H1 (cell line): ENCODE data around the gene ADARB2. TPM values are rescaled to one million over a fixed set of nuclear protein-coding genes. Genes with fewer than 3 reads are reported as not detected.

Experiments
- CTCF ChIA-PET: fragments of 300-600 bp; sonication (Branson Sonifier 250); formaldehyde crosslinking; loops from one replicate; lab custom pipeline; 2021; ENCODE audit not compliant: partially characterized antibody; lab: Charles Lee
- POLR2A ChIA-PET: fragments of 300-600 bp; sonication (Branson Sonifier 250); formaldehyde crosslinking; loops from one replicate; lab custom pipeline; 2021; ENCODE audit warnings: inconsistent platforms; ENCODE audit not compliant: partially characterized antibody; lab: Charles Lee
- DNase-seq, 2 experiments: peaks; one replicate each; pipeline versions ENCODE4 v3.0.0 to v3.0.0-alpha.2; 2010 to 2022; ENCODE audit warnings: low spot score in 2 of 2, low read depth in 1 of 2, mixed read lengths in 1 of 2
- FAIRE-seq: peaks from 2 replicates; lab custom pipeline; 2011; peaks lifted over from hg19 to GRCh38; lab: Jason Lieb, UNC
- H2AFZ ChIP-seq: 2 replicates; pipeline ENCODE4 v1.8.1; 2012; ENCODE audit warnings: low read length, inconsistent platforms
- H2AK5ac ChIP-seq: 2 replicates; pipeline ENCODE4 v1.6.1; 2013; ENCODE audit warnings: low read depth, low read length
- H2BK120ac ChIP-seq: replicated peaks from 2 replicates; pipeline ENCODE3; 2013; ENCODE audit warnings: low read depth, low read length, inconsistent platforms
- H2BK12ac ChIP-seq: 2 replicates; pipeline ENCODE4 v1.6.1; 2013; ENCODE audit warnings: low read depth, low read length
- H2BK15ac ChIP-seq: 2 replicates; pipeline ENCODE4 v1.6.1; 2013; ENCODE audit warnings: low read length
- H2BK20ac ChIP-seq: 2 replicates; pipeline ENCODE4 v1.6.1; 2013; ENCODE audit warnings: low read length
- H2BK5ac ChIP-seq: 2 replicates; pipeline ENCODE4 v1.6.1; 2013; ENCODE audit warnings: low read depth, low read length
- H3K14ac ChIP-seq: 2 replicates; pipeline ENCODE4 v1.6.1; 2013; ENCODE audit warnings: inconsistent platforms; ENCODE audit not compliant: insufficient read length
- H3K18ac ChIP-seq: 2 replicates; pipeline ENCODE4 v1.6.1; 2013; ENCODE audit warnings: low read length; ENCODE audit errors: extremely low read depth
- H3K23ac ChIP-seq: 2 replicates; pipeline ENCODE4 v1.6.1; 2013; ENCODE audit warnings: inconsistent platforms; ENCODE audit not compliant: insufficient read length
- H3K23me2 ChIP-seq: 2 replicates; pipeline ENCODE4 v1.6.1; 2013; ENCODE audit warnings: low read depth, low read length
- H3K27ac ChIP-seq: 2 replicates; pipeline ENCODE4 v1.6.1; 2011; ENCODE audit warnings: low read depth, low read length, inconsistent platforms
- H3K27me3 ChIP-seq, 4 experiments: replicated peaks in 1 of 4; 1 replicate in 1 of 4; 2 replicates in 3 of 4; pipeline versions ENCODE4 v1.6.1 to v1.8.1; 2011 to 2013; ENCODE audit warnings: low read length in 3 of 4, mild to moderate bottlenecking in 3 of 4, inconsistent platforms in 2 of 4, mixed read lengths in 2 of 4, moderate library complexity in 1 of 4; ENCODE audit not compliant: control insufficient read depth in 3 of 4, insufficient read depth in 3 of 4; ENCODE audit errors: extremely low read depth in 1 of 4
- H3K36me3 ChIP-seq, 4 experiments: 2 replicates each; pipeline versions ENCODE4 v1.6.1 to v1.8.1; 2011 to 2013; ENCODE audit warnings: mild to moderate bottlenecking in 4 of 4, low read length in 3 of 4, moderate library complexity in 2 of 4, control low read depth in 1 of 4, inconsistent platforms in 1 of 4; ENCODE audit not compliant: insufficient read depth in 4 of 4, control insufficient read depth in 2 of 4
- H3K4ac ChIP-seq: replicated peaks from 2 replicates; pipeline ENCODE3; 2013; ENCODE audit warnings: low read length, low read depth, mixed read lengths, inconsistent platforms; ENCODE audit not compliant: insufficient read length
- H3K4me1 ChIP-seq, 4 experiments: replicated peaks in 1 of 4; 1 replicate in 1 of 4; 2 replicates in 3 of 4; pipeline versions ENCODE4 v1.6.1 to v1.8.1; 2011 to 2013; ENCODE audit warnings: low read length in 3 of 4, inconsistent platforms in 2 of 4, mixed read lengths in 1 of 4; ENCODE audit not compliant: insufficient read depth in 4 of 4, control insufficient read depth in 3 of 4
- H3K4me2 ChIP-seq, 2 experiments: 2 replicates each; pipeline versions ENCODE4 v1.6.1 to v1.8.1; 2011 to 2013; ENCODE audit warnings: low read depth in 2 of 2, low read length in 2 of 2, control low read depth in 1 of 2, inconsistent platforms in 1 of 2, mild to moderate bottlenecking in 1 of 2; ENCODE audit not compliant: insufficient read depth in 1 of 2
- H3K4me3 ChIP-seq, 4 experiments: fragments of 200-600, 300-600 bp in 1 of 4; sonication (generic), shearing (Covaris generic), sonication (Bioruptor Twin) in 1 of 4; 2 replicates each; pipeline versions ENCODE4 v1.5.1 to v1.8.1; 2011 to 2016; ENCODE audit warnings: low read length in 4 of 4, low read depth in 3 of 4, control low read depth in 2 of 4, inconsistent platforms in 2 of 4, mild to moderate bottlenecking in 2 of 4, mixed read lengths in 1 of 4, moderate library complexity in 1 of 4; ENCODE audit not compliant: insufficient read depth in 2 of 4; ENCODE audit errors: extremely low read depth in 1 of 4
- H3K56ac ChIP-seq: replicated peaks from 2 replicates; pipeline ENCODE3; 2013; ENCODE audit warnings: low read depth, mild to moderate bottlenecking, mixed read lengths, low read length, inconsistent platforms; ENCODE audit not compliant: insufficient read length
- H3K79me1 ChIP-seq: 2 replicates; pipeline ENCODE4 v1.6.1; 2013; ENCODE audit warnings: low read depth, low read length, control low read depth
- H3K79me2 ChIP-seq, 2 experiments: 2 replicates each; pipeline versions ENCODE4 v1.6.1 to v1.8.1; 2012 to 2013; ENCODE audit warnings: low read length in 2 of 2, mild to moderate bottlenecking in 2 of 2, inconsistent platforms in 1 of 2; ENCODE audit not compliant: insufficient read depth in 2 of 2, control insufficient read depth in 1 of 2
- H3K9ac ChIP-seq, 4 experiments: replicated peaks in 1 of 4; 1 replicate in 1 of 4; 2 replicates in 3 of 4; pipeline versions ENCODE4 v1.6.1 to v1.8.1; 2011 to 2013; ENCODE audit warnings: low read depth in 3 of 4, low read length in 3 of 4, control low read depth in 2 of 4, mild to moderate bottlenecking in 2 of 4, moderate library complexity in 2 of 4, inconsistent platforms in 1 of 4; ENCODE audit errors: extremely low read depth in 1 of 4
- H3K9me3 ChIP-seq, 2 experiments: 2 replicates each; pipeline versions ENCODE4 v1.6.1 to v1.8.1; 2012 to 2013; ENCODE audit warnings: mild to moderate bottlenecking in 2 of 2, moderate library complexity in 2 of 2, control low read depth in 1 of 2, inconsistent platforms in 1 of 2, low read depth in 1 of 2, low read length in 1 of 2, mixed read lengths in 1 of 2; ENCODE audit not compliant: insufficient read depth in 2 of 2
- H4K20me1 ChIP-seq, 2 experiments: replicated peaks in 1 of 2; 2 replicates each; pipeline versions ENCODE3 to v1.8.1; 2011 to 2013; ENCODE audit warnings: inconsistent platforms in 2 of 2, low read length in 2 of 2, mild to moderate bottlenecking in 1 of 2; ENCODE audit not compliant: insufficient read depth in 2 of 2, control insufficient read depth in 1 of 2
- H4K5ac ChIP-seq: 2 replicates; pipeline ENCODE4 v1.6.1; 2013; ENCODE audit warnings: low read length, low read depth, mixed read lengths, inconsistent platforms; ENCODE audit not compliant: insufficient read length
- H4K8ac ChIP-seq: 2 replicates; pipeline ENCODE4 v1.8.0; 2013; ENCODE audit warnings: mild to moderate bottlenecking, moderate library complexity, low read length, inconsistent platforms; ENCODE audit not compliant: insufficient read depth; ENCODE audit errors: extremely low read depth
- H4K91ac ChIP-seq: replicated peaks from 2 replicates; pipeline ENCODE3; 2013; ENCODE audit warnings: low read length, mixed read lengths, inconsistent platforms; ENCODE audit not compliant: insufficient read length
- CTCF ChIP-seq, 3 experiments: IDR thresholded peaks; 1 replicate in 2 of 3; 2 replicates in 1 of 3; pipeline versions ENCODE4 v1.5.1 to v1.6.1; 2011; ENCODE audit warnings: low read length in 3 of 3, mild to moderate bottlenecking in 3 of 3, inconsistent platforms in 2 of 3, low read depth in 1 of 3, moderate library complexity in 1 of 3; ENCODE audit not compliant: insufficient read depth in 1 of 3; ENCODE audit errors: control extremely low read depth in 1 of 3
- GTF2F1 ChIP-seq: IDR thresholded peaks from 2 replicates; pipeline ENCODE4 v1.6.1; 2012; ENCODE audit warnings: low read depth, low read length, improper control_type of control experiment, borderline replicate concordance
- RAD21 ChIP-seq, 2 experiments: IDR thresholded peaks in 1 of 2; conservative IDR thresholded peaks in 1 of 2; 2 replicates each; pipeline ENCODE4 v1.6.1; 2011; ENCODE audit warnings: low read depth in 2 of 2, low read length in 2 of 2, improper control_type of control experiment in 1 of 2, inconsistent platforms in 1 of 2, mild to moderate bottlenecking in 1 of 2, moderate library complexity in 1 of 2
- WGBS, 2 experiments: shearing (Covaris generic) in 1 of 2; methylation state at CpG; one replicate each; pipeline versions ENCODE4 v1.1.6 to v1.1.7; 2013 to 2015; ENCODE audit warnings: low lambda C conversion rate in 2 of 2, mixed read lengths in 2 of 2, inconsistent platforms in 1 of 2, low coverage in 1 of 2, missing lambda C conversion rate in 1 of 2; ENCODE audit not compliant: insufficient replicate concordance in 2 of 2, insufficient coverage in 1 of 2, insufficient read length in 1 of 2; ENCODE audit errors: extremely low coverage in 1 of 2, missing lambda C conversion rate in 1 of 2; 5-methylcytosine and 5-hydroxymethylcytosine counted together
- polyA plus RNA-seq, 7 experiments: library from polyadenylated mRNA; depleted of rRNA in 3 of 7; stranded (reverse) in 5 of 7; unstranded in 2 of 7; fragments of >200 nt in 5 of 7; fragments of 200-250 nt in 2 of 7; gene quantifications; 1 replicate in 5 of 7; 2 replicates in 1 of 7; 4 replicates in 1 of 7; pipeline versions ENCODE4 v1.2.1 to v1.2.3, GENCODE V29; 2011 to 2013; ENCODE audit warnings: missing spikeins in 2 of 7, mixed read lengths in 2 of 7
- total RNA-seq: library from RNA; stranded (reverse); fragmentation: NEBNext Ultra II Directional; extraction: Animal tissue kit (Norgen Biotek cat#: 25700); gene quantifications from 2 replicates; pipeline ENCODE4 v1.2.1, GENCODE V29; 2021

The ADARB2 gene
- total and polyA plus RNA-seq, 2 of the 8 experiments (the other 6 are each of a cell fraction or from before 2014, with no cell fraction given), result 2.2 to 2.8 TPM

- ChIA-PET POLR2A (no interaction called here), CTCF (no interaction called here)
- Histone ChIP-seq H3K79me2 (no peaks in the 10 kb centered on the region), H3K4me3 (no peak overlapping the region), H3K79me1 (no peaks in the 10 kb centered on the region), H3K4ac (no peak overlapping the region), H3K27me3 (no peaks in the 10 kb centered on the region), H3K23me2 (no peaks in the 10 kb centered on the region), H2BK5ac (no peak overlapping the region), H3K23ac (no peak overlapping the region), H2AFZ (no peak overlapping the region), H3K27ac (no peak overlapping the region), H3K56ac (no peak overlapping the region), H2BK120ac (no peak overlapping the region), H4K91ac (no peak overlapping the region), H2BK15ac (no peak overlapping the region), H3K14ac (no peak overlapping the region), H2BK12ac (no peak overlapping the region), H2AK5ac (no peak overlapping the region), H2BK20ac (no peak overlapping the region), H3K18ac (no peak overlapping the region), H4K5ac (no peak overlapping the region), H4K8ac (no peak overlapping the region), H3K9me3 (peaks cover 0 to 3% of the 10 kb centered on the region in 2 experiments; a peak in 1 of 4 replicates), H3K4me2 (no peak overlapping the region), H3K36me3 (no peaks in the 10 kb centered on the region), H4K20me1 (no peaks in the 10 kb centered on the region), H3K9ac (no peak overlapping the region), H3K4me1 (no peaks in the 10 kb centered on the region)
- WGBS, 2 experiments, result 69 to 100% methylated on average over 1 to 3 of the region's 3 CpGs
- FAIRE-seq, result peak; percentile 19
- peak in 1 of 2 experiments; percentile 45 for DNase-seq
- TF ChIP-seq CTCF (IDR thresholded peaks at IDR 0.05; ENCODE audit: control extremely low read depth in 1 of 3, insufficient read depth in 1 of 3, low read depth in 1 of 3, low read length in 3 of 3) (peak; percentile 52 to 71 (median 60)), RAD21 (IDR thresholded peaks at IDR 0.05 in 1 of 2, conservative IDR thresholded peaks at IDR 0.05 in 1 of 2; ENCODE audit: low read depth in 2 of 2, low read length in 2 of 2) (peak; percentile 59 to 69), GTF2F1 (no peak)
Measured at GRCh38 chr10:1142596-1142995, 594.7 kb downstream of the ADARB2 start.
